Measurements from ENCODE around the gene KIF20B.
"Not testable (repeated sequence)": the region's sequence is repeated elsewhere in the genome, so short reads cannot be mapped to it uniquely, and the experiment has no call there.

Gene KIF20B

GRCh38 chr10:89685936-89686335, 15.5 kb upstream of the KIF20B start:
- DNase-seq = no peak

- no peak for DNase-seq
Measured at GRCh38 chr10:89690027-89690426, 11.4 kb upstream of the KIF20B start.

GRCh38 chr10:89692416-89692815, 9.0 kb upstream of the KIF20B start:
- DNase-seq = no peak

- DNase-seq = no peak
Measured at GRCh38 chr10:89693176-89693575, 8.2 kb upstream of the KIF20B start.

GRCh38 chr10:89695307-89695706, 6.1 kb upstream of the KIF20B start:
- DNase-seq = no peak

GRCh38 chr10:89697946-89698345, 3.4 kb upstream of the KIF20B start:
- DNase-seq = no peak

GRCh38 chr10:89699581-89700064, 1.8 kb upstream of the KIF20B start:
- DNase-seq = no peak

GRCh38 chr10:89700923-89701241, 508 bp upstream of the KIF20B start:
- DNase-seq = no peak

- DNase-seq = no peak
Measured at GRCh38 chr10:89702121-89702480, 711 bp downstream of the KIF20B start.

GRCh38 chr10:89705466-89705865, 4.1 kb downstream of the KIF20B start:
- no peak for DNase-seq

GRCh38 chr10:89706011-89706410, 4.6 kb downstream of the KIF20B start:
- no peak for DNase-seq

- DNase-seq = no peak
Measured at GRCh38 chr10:89707372-89707771, 6.0 kb downstream of the KIF20B start.

GRCh38 chr10:89710753-89711152, 9.4 kb downstream of the KIF20B start:
- DNase-seq = no peak

GRCh38 chr10:89734616-89735015, 33.2 kb downstream of the KIF20B start:
- DNase-seq = no peak

- no peak for DNase-seq
Measured at GRCh38 chr10:89738551-89739209, 37.3 kb downstream of the KIF20B start.

- no peak for DNase-seq
Measured at GRCh38 chr10:89741126-89741762, 39.9 kb downstream of the KIF20B start.

- DNase-seq = no peak
Measured at GRCh38 chr10:89744026-89744425, 42.6 kb downstream of the KIF20B start.

GRCh38 chr10:89745903-89746302, 44.5 kb downstream of the KIF20B start:
- no peak for DNase-seq

- no peak for DNase-seq
Measured at GRCh38 chr10:89750441-89750840, 49.1 kb downstream of the KIF20B start.

GRCh38 chr10:89755374-89755773, 54.0 kb downstream of the KIF20B start:
- no peak for DNase-seq

- DNase-seq = no peak
Measured at GRCh38 chr10:89759531-89759930, 58.1 kb downstream of the KIF20B start.

- DNase-seq = not testable (repeated sequence)
Measured at GRCh38 chr10:89763671-89764070, 62.3 kb downstream of the KIF20B start.

- no peak for DNase-seq
Measured at GRCh38 chr10:89771684-89772083, 70.3 kb downstream of the KIF20B start.

GRCh38 chr10:89773081-89773480, 71.7 kb downstream of the KIF20B start:
- no peak for DNase-seq

- DNase-seq = no peak
Measured at GRCh38 chr10:89776665-89777064, 75.3 kb downstream of the KIF20B start.
